Activated CD8-positive, alpha-beta memory T cell treated with anti-CD3 and anti-CD28 coated beads, Interleukin-2, amount 50 U/mL, for 48 hours (primary cell): Measurements from ENCODE around the gene TLR2.
"Not testable (repeated sequence)": the region's sequence is repeated elsewhere in the genome, so short reads cannot be mapped to it uniquely, and the experiment has no call there.

ENCODE experiments used
- DNase-seq: peaks from one replicate; pipeline ENCODE4 v3.0.0-alpha.2; 2020

The TLR2 gene

DNA sequence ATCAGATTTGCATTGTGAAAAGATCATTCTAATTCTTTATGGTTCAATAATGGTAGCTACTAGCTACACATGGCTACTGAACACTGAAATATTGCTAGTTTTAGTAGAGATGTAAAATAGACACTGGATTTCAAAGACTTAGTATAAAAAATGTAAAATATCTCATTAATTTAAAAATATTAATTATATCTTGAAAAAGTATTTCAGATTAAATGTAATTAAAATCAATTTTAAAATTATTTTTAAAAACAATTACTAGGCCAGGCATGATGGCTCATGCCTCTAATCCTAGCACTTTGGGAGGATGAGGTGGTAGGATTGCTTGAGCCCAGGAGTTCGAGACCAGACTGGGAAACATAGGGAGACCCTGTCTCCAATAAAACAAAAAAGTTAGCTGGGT, 20.4 kb upstream of the TLR2 start:
- no peak for DNase-seq

DNA sequence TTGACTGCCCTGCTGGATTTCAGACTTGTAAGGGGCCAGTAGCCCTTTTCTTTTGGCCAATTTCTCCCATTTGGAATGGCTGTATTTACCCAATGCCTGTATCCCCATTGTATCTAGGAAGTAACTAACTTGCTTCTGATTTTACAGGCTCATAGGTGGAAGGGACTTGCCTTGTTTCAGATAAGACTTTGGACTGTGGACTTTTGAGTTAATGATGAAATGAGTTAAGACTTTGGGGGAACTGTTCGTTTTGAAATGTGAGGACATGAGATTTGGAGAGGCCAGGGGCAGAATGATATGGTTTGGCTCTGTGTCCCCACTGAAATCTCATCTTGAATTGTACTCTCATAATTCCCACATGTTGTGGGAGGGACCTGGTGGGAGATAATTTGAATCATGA, 17.6 kb upstream of the TLR2 start:
- not testable (repeated sequence) for DNase-seq

DNA sequence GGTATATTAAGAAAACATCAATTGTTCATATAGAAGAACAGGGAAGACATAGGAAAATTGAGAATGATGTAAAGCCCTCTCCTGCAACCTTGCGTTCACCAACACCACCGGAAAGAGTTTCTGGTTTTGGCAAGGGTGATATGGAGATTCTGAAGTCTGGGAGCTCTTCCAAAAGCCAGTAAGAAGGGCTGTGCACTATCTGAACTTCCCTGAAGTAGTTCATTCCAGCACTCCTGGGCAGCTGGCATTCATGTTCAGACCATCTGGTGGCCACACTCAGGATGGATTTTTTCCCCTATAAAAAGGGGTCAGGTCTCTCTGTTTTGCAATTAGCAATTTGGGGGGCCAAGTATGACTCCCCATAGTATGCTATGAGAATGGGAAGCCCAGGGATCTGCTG, 15.4 kb upstream of the TLR2 start:
- DNase-seq: no peak

DNA sequence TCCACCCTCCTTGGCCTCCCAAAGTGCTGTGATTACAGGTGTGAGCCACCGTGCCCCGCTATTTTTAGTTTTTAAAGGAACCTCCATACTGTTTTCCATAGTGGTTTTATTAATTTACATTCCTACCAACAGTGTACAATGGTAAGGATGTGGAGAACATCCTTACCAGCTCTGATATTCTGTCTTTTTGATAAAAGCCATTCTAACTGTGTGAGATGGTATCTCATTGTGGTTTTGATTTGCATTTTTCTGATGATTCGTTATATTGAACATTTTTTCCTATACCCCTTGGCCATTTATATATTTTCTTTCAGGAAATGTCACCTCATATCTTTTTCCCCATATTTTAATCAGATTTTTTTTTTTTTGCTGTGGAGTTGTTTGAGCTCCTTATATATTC, 14.2 kb upstream of the TLR2 start:
- DNase-seq: no peak

DNA sequence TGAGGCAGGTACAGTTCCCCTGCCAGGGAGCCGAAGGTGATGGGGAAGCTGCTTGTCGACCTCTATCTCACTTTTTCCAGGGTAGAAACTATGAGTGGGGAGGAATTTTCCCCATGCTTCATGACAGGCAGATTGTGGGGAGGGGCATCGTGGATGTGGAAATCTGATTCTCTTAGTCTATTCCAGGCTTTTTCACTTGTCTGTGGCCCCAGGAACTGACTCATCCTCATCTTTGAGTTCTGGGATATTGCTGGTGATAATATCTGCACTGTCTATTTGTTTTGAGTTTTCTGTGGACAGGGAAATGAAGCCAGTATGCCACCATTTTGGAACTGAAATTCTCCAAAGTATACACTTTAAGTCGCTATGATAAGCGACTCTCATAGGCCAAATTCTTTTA, 7.6 kb upstream of the TLR2 start:
- DNase-seq: no peak

DNA sequence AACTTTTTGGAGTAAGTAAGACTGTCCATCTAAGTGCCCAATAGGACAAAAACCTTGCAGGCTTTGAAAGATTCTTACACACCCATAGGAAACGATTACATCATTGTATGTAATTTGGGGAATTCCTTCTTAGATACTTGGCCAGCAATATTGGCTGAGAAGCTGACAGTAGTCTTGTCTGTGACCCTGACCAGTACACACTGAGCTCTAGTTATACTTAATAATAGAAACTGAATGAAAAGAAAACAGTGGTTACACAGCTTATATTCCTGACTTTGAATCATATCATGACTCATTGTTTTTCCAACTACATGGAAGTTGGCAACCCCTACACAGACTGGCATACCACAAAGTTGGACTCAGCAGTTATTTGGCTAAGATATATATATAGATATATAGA, 7.1 kb upstream of the TLR2 start:
- DNase-seq: no peak

DNA sequence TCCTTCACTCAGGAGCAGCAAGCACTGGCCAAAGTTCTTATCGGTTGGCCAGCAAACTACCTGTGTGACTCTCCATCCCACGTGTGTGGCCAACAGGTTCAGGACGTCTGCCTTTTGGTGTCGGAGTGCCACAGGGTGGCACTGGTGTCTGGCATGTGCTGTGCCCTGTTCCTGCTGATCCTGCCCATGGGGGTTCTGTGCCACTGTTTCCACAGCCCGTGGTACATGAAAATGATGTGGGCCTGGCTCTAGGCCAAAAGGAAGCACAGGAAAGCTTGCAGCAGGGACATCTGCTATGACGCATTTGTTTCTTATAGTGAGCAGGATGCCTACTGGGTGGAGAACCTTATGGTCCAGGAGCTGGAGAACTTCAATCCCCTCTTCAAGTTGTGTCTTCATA, 4.6 kb upstream of the TLR2 start:
- DNase-seq: no peak

DNA sequence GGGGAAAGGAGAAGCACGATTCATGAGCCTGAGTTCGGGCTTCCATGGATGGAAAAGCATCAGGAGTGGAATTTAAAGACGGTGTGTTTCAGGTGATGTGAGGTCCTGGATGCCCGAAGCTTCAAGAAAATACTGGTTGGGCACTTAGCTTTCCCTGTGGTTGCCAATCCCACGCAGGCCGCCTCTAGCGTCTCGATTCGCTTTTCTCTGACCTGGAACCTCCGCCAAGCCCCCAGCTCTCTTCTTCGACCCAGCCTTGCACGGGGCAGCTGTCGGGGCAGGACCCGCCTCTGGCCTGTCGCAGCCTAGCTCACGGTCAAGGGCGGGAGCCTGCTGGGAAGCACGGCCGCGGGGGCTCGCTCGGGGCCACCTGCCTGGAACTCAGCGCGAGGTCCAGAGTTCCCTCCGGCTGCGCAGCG, 308 bp upstream of the TLR2 start:
- no peak for DNase-seq

DNA sequence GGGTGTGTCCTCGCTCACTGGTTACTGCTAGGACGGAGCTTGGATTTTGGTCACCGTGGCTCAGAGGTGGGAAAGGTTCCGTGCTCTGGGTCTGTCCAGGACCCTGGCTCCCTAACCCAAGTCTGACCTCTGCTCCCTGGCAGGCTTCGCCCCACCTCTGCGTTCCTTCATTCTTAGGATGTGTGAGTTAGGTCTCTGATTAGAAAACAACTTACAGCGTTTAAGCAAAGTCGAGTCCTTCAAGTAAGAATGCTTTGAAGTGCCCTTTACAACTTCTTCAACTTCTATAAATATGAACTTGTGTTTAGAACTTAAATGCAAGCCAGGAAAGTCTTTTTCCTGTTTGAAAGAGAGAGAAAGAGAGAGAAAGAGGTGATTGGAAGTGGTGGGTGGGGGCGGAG, 891 bp downstream of the TLR2 start:
- no peak for DNase-seq

DNA sequence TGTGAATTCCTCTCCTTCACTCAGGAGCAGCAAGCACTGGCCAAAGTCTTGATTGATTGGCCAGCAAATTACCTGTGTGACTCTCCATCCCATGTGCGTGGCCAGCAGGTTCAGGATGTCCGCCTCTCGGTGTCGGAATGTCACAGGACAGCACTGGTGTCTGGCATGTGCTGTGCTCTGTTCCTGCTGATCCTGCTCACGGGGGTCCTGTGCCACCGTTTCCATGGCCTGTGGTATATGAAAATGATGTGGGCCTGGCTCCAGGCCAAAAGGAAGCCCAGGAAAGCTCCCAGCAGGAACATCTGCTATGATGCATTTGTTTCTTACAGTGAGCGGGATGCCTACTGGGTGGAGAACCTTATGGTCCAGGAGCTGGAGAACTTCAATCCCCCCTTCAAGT, 20.4 kb downstream of the TLR2 start:
- DNase-seq: no peak

DNA sequence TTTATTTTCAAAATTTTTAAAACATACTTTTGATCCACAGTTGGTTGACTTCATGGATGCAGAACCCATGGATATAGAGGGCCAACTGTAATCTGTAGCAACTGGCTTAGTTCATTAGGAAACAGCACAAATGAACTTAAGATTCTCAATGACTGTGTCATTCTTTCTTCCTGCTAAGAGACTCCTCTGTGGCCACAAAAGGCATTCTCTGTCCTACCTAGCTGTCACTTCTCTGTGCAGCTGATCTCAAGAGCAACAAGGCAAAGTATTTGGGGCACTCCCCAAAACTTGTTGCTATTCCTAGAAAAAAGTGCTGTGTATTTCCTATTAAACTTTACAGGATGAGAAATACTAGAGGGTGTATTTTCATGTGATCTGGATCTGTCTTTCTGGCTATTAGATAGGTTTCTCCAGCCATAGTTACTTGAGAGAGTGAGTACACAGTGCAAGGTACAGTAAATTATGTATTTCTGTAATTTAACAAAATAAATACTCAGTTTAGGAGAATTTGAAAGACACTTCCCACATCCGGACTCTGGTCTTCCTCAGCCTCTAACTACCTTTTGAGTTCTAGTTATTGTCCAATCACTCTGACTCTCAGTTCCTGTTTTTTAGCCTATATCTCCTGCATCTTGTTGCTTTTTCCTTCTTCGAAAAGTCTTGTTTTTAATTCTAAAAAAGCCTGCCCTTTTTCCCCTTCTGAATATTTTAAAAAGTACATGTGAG, 21.8 kb downstream of the TLR2 start:
- DNase-seq: no peak

DNA sequence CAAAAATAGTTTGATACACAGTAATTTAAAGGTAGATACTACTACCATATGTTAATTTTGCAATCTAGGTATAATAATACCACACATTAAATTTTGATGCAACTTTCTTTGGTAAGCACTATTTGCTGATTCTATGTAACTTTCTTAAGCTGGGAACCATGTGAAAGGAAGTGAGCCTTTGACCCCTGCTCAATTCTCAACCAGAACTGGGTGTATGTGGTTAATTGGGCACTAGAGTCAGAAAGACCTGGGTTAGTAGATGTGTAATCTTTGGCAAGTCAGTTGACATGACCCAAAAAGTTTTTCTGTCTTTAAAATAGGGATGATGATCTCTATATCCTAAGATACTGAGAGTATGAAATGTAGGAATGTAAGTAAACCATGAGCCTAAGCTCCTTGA, 22.4 kb downstream of the TLR2 start:
- no peak for DNase-seq

DNA sequence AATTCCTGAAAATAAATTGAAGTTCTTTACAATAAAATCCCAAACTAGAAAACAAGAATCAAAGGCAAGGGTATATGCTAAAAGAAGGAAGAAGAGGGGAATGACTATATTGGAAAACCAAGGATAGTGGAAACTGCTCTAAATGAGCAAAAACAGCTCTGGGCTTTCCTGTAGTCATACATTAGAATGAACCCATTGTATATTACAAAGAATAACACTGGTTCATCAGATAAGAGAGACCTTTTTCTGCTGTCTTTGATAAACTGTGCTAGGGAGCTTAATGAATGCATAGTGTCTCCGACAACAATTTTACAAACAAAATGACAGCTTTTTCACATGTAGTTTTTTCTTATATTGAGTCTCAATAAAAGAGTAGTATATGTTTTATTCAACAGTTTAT, 26.6 kb downstream of the TLR2 start:
- no peak for DNase-seq

DNA sequence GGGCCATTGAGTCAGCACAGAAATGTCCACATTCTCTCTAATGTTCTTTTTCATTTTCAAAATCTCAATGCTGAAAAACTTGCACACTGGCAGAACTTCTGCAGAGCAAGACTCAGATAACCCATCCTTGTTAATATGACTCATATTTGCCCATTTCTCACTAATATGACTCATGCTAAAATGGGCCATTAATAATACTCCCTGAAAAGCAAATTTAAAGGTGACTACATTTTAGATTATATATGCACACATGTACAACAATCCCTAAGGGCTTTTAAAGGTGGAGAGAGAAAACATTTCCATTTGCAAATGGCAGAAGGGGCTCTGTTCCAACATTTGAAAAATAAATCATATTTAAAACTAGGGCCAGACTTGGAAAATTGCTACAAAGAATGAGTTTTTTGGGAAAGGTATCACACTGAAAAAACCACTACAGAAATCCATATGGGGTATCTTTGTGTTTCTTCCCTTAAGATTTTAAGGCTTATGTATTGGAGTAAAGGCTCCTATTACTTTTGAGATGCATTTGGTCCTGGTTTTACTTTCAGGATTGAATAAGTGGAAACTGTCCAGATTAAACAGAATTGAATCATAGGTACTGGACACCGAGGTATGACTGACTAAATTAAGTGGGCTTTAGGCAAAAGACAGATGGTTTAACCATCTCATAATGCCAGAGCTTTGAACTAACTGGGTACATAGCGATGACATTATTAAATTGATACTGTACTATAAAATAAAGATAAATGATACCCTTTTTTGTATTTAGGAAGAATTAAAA, 30.0 kb downstream of the TLR2 start:
- DNase-seq: no peak

DNA sequence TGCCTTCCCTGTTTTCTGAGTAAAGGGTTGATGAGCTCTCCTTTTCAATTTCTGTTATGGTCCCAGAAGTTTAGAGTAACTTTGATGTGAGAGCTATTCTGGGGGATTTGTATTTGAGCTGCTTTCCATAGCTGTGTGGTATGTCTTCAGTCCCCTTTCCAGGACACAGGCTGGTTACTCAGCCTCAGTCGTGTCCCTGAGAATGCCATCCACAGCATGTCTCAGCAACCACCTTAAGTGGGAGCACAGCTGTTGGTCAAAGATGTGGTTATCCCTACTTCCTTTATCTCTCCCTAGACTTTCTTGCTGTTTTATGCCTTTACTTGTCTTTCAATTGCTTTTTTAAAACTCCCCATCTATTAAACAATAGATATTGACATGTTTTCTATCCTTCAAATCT, 38.0 kb downstream of the TLR2 start:
- no peak for DNase-seq

DNA sequence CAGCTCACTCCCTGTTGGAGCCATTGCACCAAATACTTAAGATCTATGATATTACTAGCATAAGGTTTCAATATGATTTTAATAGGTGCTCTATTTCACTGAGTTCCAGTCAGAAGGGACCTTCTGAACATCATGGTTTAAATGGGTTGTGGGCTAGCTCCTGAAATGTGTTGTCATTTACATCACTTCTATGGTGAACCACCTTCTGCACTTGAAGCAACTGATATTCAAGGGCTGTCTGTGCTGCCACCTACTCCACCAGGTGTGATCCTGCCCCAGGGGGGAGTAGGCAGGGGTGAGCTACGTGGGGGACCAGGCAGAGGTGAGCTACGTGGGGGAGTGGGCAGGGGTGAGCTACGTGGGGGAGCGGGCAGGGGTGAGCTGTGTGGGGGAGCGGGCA, 40.5 kb downstream of the TLR2 start:
- DNase-seq: no peak

DNA sequence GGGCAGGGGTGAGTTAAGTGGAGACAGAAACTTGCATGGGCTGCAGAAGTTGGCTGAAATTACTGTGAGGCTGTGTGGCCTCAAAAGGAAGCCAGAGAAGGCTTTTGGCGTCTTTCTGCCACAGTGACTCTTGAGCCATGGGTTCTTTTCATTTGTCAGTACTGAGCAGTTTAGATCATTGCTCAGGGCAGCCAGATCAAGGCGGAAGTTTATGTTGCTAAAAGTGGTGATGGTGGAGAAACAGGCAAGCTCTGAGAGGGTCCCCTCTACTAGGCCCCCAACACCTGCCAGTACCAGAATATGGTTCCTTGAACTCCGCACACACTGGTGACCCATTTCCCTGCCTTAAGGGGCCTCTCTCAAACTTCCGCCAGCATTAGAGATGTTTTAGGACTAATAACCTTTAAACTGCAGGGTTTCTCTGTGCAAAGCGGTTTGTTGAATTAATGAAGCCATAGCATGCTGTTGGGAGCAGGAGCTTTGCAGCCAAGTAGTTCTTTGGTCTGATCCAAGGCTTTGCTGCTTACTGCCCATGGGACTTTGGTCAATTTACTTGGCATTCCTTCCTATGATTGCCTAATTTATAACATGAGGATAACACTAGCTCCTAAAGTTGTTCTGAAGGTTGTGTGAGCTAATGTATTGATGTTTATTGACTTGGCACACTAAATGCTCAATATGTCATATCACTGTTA, 41.2 kb downstream of the TLR2 start:
- no peak for DNase-seq

DNA sequence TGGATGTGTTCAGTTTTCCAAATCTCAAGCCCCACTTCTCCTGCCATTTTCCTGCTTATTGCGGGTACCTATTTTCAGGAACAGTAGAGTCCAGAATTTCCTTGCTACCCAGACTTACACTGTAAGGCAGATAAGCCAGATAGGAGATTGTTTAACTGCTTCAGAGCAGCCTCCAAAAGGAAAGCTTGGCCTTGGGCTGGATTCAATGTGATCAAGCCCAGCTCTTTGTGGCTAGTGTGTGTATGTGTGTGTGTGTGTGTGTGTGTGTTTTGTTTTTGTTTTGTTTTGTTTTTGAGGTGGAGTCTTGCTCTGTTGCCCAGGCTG, 41.7 kb downstream of the TLR2 start:
- DNase-seq: no peak

DNA sequence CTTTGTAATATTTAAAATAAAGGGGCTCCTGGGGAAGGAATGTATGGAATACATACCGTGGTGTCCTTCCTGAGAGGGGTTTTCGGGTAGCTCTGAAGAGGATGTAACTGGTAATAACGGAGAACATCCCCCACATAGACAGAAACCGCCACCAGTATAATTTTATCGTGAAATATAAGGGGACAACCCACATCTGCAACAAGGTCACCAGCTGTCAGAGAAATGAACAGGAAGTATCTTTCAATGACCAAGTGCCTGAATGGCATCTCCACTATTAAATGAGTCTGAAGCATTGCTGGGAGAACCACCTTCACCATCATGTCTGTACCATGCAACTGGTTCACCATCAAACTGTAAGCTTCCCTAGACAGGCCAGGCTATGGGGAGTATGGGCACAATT, 44.1 kb downstream of the TLR2 start:
- DNase-seq: no peak

DNA sequence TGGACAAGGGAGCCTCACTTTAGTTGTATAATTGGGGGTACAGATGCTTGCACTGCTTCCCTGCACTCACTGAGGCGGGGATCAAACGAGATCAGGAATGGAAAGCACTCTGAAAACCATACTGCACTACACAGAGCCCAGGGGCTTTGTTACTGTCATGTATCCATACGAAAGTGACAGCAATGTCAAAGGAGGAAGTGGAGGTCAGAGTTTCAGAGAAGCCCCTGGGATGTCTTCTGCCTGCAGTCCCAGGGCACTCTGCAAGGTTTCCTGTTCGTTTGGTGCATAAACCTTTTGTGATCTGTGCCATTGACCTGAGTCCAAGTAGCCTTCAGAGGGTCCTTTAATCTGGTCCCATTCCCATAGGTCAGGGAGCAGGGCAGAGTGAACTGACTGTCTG, 44.6 kb downstream of the TLR2 start:
- no peak for DNase-seq

DNA sequence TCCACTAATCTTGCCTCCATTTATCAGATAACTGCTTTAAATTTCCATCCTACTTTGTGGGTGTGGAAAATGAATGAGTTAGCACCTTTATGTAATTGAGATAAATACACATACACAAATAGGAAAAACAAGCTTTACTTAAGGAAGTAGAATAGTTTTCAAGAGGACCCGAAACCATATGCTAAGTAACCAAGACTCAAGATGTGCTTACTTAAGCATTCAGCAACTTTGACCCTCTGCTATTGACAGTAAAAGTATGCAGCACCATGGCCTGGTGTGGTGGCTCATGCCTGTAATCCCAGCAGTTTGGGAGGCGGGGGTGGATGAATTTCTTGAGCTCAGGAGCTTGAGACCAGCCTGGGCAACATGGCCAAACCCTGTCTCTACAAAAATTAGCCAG, 45.8 kb downstream of the TLR2 start:
- no peak for DNase-seq

DNA sequence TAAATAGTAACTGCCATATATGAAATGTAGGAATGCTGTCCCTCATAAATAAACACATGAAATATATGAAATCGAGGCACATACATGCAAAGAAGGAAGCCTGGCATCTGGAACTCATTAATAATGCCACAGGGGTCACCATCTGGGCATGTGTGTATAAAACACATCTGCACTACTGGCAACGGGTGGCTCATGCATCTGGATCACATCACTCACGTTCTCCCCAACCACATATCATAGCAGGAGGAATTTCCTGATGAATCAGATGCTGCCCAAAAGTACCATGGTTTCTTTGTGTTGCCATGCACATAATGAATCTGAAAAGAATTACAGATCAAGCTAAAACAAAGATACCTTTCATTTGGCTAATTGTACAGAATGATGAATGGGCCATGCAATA, 47.2 kb downstream of the TLR2 start:
- DNase-seq: no peak

DNA sequence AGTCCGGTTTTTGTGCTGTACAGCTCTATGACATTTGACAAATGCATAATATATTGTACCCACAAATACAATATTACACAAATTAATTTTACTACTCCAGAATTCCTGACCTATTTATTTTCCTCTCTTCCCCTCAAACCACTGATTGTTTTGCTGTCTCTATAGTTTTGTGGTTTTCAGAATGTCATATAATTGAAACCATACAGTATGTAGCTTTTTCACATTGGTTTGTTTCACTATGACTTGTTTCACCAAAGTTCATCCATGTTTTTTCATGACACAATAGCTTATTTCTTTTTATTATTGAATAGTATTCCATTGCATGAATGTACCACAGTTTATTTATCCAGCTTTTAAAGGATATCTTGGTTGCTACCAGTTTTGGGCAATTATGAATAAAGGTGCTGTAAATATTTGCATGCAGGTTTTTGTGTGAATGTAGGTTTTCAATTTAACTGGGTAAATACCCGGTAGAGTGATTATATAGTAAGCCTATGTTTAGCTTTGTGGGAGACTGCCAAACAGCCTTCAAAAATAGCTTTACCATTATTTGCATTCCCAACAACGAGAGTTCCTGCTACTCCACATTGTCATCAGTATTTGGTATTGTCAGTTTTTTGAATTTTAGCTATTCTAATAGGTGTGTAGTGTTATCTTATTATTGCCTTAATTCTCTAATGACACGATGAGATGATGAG, 49.8 kb downstream of the TLR2 start:
- no peak for DNase-seq
